NCI-H2081 treated with DMSO at 0.1 percent for 48 hours (cell line): Measurements from ENCODE around the gene TNIK.
"Not testable (repeated sequence)": the region's sequence is repeated elsewhere in the genome, so short reads cannot be mapped to it uniquely, and the experiment has no call there.

Experiments used
- DNase-seq: peaks from one replicate; lab custom pipeline; 2025; lab: John Stamatoyannopoulos, UW

Gene TNIK

GRCh38 chr3:171311784-171312183 lies 148.4 kb downstream of the TNIK start:
- DNase-seq: no peak

GRCh38 chr3:171309906-171310359 lies 150.3 kb downstream of the TNIK start:
- no peak for DNase-seq

- no peak for DNase-seq
These were observed 152.2 kb downstream of the TNIK start for GRCh38 chr3:171307988-171308387.

- DNase-seq: no peak
These were observed 153.1 kb downstream of the TNIK start for GRCh38 chr3:171307046-171307585.

- DNase-seq: no peak
These were observed 153.6 kb downstream of the TNIK start for GRCh38 chr3:171306631-171307030.

GRCh38 chr3:171305823-171306222 lies 154.4 kb downstream of the TNIK start:
- not testable (repeated sequence) for DNase-seq

GRCh38 chr3:171304498-171304897 lies 155.7 kb downstream of the TNIK start:
- DNase-seq: not testable (repeated sequence)

GRCh38 chr3:171304017-171304416 lies 156.2 kb downstream of the TNIK start:
- DNase-seq: not testable (repeated sequence)

GRCh38 chr3:171301998-171302397 lies 158.2 kb downstream of the TNIK start:
- DNase-seq: no peak

- no peak for DNase-seq
These were observed 159.2 kb downstream of the TNIK start for GRCh38 chr3:171301002-171301401.

- no peak for DNase-seq
These were observed 162.3 kb downstream of the TNIK start for GRCh38 chr3:171297951-171298350.

GRCh38 chr3:171297207-171297606 lies 163.0 kb downstream of the TNIK start:
- no peak for DNase-seq

- no peak for DNase-seq
These were observed 164.5 kb downstream of the TNIK start for GRCh38 chr3:171295484-171296373.

- no peak for DNase-seq
These were observed 166.9 kb downstream of the TNIK start for GRCh38 chr3:171293142-171293782.

- no peak for DNase-seq
These were observed 169.5 kb downstream of the TNIK start for GRCh38 chr3:171290680-171291079.

GRCh38 chr3:171289291-171289690 lies 170.9 kb downstream of the TNIK start:
- no peak for DNase-seq

GRCh38 chr3:171287761-171288160 lies 172.4 kb downstream of the TNIK start:
- not testable (repeated sequence) for DNase-seq

- DNase-seq: no peak
These were observed 173.5 kb downstream of the TNIK start for GRCh38 chr3:171286580-171287249.

- no peak for DNase-seq
These were observed 174.9 kb downstream of the TNIK start for GRCh38 chr3:171285287-171285686.

GRCh38 chr3:171284308-171285075 lies 175.7 kb downstream of the TNIK start:
- DNase-seq: no peak

- no peak for DNase-seq
These were observed 176.4 kb downstream of the TNIK start for GRCh38 chr3:171283848-171284222.
